ENCODE data around the gene PEX11G.

DNA sequence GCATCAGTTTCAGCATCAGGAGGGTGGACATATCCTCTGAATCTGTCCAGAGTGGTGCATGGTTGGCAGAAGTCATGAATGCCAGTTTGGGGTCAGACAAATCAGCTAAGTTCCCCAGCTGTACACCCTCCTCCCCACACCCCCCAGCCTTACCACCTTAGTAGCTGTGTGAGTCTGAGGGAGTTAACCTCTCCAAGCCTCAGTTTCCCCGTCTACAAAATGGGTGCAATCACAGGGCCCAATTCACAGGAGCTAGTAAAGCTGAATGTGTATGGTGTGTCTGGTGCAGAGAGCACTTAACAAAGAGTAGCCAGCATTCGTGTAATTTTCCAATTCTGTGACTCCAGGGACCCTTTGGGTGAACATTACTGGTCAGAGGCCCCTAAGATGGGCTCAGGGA lies 13.7 kb upstream of the PEX11G start:
- TF ChIP-seq CTCF (IDR thresholded peaks at IDR 0.05; ENCODE audit: control extremely low read depth in 1 of 3, insufficient read depth in 1 of 3, low read depth in 1 of 3, low read length in 3 of 3) (no peak), EP300 (IDR thresholded peaks at IDR 0.05; ENCODE audit: borderline replicate concordance in 1 of 2, low read depth in 2 of 2, low read length in 2 of 2) (no peak), USF2 (IDR thresholded peaks at IDR 0.05; ENCODE audit: low read length) (no peak), PHF8 (conservative IDR thresholded peaks at IDR 0.05; ENCODE audit: low read depth, low read length) (no peak), CHD2 (IDR thresholded peaks at IDR 0.05; ENCODE audit: low read length) (no peak), POLR2A (IDR thresholded peaks at IDR 0.05; ENCODE audit: control extremely low read depth in 1 of 2, low read depth in 2 of 2, low read length in 2 of 2) (no peak), RBBP5 (IDR thresholded peaks at IDR 0.05; ENCODE audit: borderline replicate concordance, low read depth, low read length) (no peak), POLR2AphosphoS5 (IDR thresholded peaks at IDR 0.05; ENCODE audit: low read depth, low read length) (no peak), CBX8 (IDR thresholded peaks at IDR 0.05; ENCODE audit: borderline replicate concordance, low read depth, low read length) (no peak), JUN (IDR thresholded peaks at IDR 0.05; ENCODE audit: low read depth, low read length) (no peak), EZH2 (IDR thresholded peaks at IDR 0.05; ENCODE audit: low read depth, low read length, severe bottlenecking) (no peak), SIX5 (IDR thresholded peaks at IDR 0.05; ENCODE audit: low read depth, low read length) (no peak)
